Measurements from ENCODE around the gene PER1.
"Not testable (repeated sequence)": the region's sequence is repeated elsewhere in the genome, so short reads cannot be mapped to it uniquely, and the experiment has no call there.

Gene PER1

DNA sequence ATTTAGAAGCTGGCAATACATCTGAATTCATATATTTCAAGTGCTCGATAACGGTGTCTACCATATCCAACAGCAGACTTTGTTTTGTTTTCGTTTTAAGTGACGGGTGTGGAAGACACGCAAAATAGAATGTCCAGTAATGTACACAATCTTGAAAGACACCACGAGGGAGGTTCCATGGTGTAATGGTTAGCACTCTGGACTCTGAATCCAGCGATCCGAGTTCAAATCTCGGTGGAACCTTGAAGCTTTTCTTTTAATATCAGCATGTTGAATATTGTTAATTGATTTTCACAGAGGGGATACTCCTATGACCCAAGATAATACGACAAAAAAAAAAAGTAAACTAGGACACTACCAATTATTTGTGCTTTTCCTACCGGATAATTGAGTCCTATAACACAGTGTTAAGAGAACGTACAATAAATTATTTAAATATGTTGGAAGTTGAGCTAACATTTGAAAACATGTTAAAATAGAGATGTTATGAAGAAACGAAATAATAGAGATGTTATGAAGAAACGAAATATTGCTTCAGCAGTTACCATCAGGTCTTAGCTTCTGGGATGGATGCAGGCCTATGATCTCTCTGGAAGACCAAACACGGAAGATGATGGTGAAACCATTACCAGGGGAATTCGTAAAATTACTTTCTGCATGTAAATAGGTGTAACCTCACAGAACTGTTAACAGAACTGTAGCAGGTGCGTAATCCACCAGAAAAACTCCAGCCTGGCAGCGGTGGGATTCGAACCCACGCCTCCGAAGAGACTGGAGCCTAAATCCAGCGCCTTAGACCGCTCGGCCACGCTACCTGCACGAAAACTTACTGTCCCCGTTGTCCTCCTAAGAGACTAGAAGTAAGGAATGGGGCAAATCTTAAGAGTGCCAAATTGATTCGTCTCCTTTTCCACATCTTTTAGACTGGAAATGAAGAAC, 32.4 kb downstream of the PER1 start:
- DNase-seq (ENCODE audit: low spot score): no peak

GRCh38 chr17:8118769-8119580, 33.2 kb downstream of the PER1 start:
- DNase-seq (ENCODE audit: low spot score): peak; percentile 85

DNA sequence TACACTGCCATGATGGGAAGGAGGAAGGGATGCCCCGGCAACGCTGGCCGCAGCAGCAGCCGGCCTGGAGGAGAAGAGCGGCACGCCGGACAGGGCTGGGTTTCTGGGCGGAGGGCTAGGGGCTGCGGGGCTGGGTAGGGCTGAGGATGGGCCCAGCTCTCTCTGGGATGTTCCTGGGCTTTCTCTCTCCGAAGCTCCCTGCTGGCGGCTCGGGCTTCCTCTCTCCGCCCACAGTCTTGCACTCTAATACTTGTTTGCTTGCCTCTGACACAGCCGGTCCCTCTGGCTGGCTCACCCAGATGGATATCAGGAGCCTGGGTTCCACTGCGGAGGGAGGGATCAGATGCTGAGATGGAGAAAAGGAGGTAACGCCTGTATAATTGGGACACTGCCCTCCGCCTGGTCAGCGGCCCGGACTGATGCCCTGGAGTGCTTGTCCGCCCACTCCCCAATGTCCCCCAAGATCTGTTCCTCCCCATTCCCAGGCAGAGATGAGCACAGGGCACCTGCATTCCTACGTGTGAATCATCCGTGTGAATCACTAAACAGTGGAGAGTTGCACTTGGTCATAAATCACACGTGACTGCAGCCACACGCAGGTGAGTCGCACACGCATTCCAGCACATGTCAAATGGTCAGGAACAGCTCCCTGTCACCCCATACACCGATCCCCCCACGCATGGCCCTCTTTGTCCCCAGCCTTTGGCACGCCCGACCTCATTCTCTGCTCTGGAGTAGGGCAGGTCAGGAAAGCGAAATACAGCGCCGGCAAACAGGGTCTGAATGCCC, 34.0 kb downstream of the PER1 start, which contains the start of gene ALOXE3:
ALOXE3 (minus strand) TSS at position 535 of the 789 bp plus-strand sequence; CDS start at position 11, 524 bp downstream.
- peak; percentile 43 for DNase-seq (ENCODE audit: low spot score)

DNA sequence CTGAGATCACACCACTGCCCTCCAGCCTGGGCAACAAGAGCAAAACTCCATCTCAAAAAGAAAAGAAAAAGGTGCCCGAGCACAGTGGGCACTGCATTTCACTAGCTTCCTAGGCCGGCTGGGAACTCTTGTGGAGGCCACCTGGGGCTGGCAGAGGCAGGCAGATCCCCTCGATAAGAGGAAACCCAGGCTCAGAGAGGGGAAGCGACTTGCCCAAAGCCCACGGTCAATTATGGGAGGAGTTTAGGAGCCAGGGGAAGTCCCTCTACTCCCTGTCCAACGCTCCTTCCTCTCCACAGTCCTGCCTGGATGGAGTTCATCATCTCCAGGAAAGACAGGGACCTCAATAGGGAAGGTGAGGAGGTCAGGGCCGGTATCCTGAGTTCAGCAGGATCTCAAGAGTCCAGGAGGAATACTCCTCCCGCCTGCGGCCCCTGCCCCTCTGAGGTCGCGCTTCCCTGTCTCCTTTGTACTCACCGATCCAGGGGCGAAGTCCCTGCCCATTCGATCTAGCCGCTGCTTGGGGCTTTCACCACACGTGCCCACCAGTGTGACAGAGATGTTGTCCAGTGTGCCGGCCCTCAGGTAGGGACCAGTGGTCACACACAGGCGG, 34.7 kb downstream of the PER1 start:
- no peak for DNase-seq (ENCODE audit: low spot score)

- DNase-seq (ENCODE audit: low spot score): no peak
These were observed 35.4 kb downstream of the PER1 start for GRCh38 chr17:8116776-8117175.

DNA sequence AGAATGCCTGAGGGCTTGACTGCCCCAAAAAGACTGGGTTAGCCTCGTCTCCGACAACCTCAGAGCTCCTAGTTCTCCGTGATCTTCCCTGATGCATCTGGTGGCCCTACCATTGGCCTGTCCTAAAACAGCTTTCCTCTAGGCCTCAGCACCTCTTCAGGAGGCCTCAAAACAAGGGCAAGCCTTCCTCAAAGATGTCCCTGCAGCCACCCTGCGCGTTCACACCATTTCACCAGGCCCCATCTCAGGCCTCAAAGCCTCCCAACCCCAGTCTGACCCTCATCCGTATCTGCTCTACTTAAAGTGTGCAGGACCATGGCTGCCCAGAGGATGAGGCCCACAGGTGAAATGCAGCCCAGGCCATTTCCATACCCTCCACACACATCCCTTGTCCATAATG, 41.3 kb downstream of the PER1 start:
- no peak for DNase-seq (ENCODE audit: low spot score)

DNA sequence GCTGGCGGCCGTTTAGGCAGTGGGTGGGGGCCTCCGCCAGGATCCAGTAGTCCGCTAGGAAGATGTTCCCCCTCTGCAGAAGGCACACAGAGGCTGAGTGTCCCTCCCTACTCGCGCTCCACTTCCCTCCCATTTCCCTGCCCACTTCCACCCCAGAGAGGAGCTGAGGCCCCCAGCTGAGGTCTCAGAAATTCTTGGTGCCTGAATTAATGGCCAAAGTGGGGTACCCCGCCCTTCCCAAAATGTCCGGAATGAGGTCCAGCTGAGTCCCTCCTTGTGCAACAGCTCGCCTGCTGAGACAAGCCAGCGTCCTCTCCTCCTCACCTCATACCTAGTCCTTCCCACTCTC, 41.8 kb downstream of the PER1 start:
- DNase-seq (ENCODE audit: low spot score): no peak

DNA sequence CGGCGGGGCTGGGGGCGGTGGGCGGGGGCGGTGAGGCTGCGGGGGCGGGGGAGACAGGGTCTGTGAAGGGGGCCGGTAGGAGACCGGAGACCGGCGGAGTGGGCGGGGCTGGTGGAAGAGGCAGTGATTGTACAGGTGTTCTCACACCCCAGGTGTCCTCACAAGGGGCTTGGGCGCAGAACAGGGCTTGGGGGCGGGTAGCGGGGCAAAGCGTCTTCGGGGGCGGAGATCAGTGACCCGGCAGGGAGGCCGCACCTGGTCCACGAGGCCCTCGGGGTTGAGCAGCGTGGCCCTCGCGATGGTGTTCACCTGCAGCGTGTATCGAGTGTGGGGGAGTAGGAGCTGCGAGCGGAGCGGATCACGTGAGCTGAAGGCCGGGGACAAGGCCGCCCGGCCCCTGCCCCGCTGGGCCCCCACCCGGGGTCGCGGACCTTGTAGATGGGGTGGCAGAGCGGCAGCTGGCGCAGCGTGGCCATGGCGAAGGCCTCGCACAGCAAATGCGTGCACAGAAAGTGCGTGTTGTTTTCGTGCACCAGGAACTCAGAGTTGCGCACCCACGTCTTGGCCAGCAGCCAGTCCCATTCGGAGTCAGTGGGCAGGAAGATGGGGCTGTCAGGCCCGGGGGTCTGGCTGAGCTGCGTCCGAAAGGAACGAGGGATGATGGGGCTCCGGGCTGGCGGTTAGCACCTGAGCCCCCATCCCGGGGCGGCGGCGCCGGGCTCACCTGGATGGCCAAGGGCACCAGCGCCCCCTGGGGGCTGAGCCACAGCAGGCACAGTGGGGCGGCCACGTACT, 42.3 kb downstream of the PER1 start:
- DNase-seq (ENCODE audit: low spot score): peak; percentile 93

GRCh38 chr17:8108972-8109660, 43.1 kb downstream of the PER1 start:
- no peak for DNase-seq (ENCODE audit: low spot score)

DNA sequence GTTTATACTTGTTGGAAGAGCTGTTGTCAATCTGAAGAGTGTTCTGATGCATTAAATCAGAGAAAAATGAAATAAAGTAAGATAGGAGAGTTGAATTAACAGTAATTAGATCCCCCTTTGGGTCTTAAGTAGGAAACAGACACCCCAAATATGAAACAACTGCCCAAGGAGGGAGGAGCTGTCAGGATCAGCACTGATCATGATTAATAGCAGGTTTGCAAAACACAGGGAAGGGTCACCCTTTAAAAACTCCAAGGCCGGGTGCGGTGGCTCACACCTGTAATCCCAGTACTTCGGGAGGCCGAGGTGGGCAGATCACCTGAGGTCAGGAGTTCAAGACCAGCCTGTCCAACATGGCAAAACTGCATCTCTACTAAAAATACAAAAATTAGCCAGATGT, 45.2 kb downstream of the PER1 start:
- not testable (repeated sequence) for DNase-seq (ENCODE audit: low spot score)

- no peak for DNase-seq (ENCODE audit: low spot score)
These were observed 46.2 kb downstream of the PER1 start for GRCh38 chr17:8105957-8106398.

DNA sequence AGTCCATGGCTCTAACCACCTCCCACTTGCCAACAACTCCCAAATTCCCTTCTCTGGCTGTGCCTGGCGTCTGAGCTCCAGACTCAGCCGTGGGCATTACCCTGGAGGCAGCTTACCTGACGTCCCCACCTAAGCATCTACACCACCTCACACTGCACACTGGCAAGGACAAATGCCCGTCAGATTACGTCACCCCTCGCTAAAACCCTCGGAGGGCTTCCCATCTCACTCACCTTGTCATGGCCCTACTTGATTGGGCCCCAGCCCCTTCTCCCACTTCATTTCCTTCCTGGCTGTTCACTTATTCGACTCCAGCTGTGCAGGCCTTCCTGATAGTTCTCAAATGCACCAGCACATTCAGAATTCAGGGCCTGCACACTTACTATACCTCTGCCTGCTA, 47.3 kb downstream of the PER1 start:
- DNase-seq (ENCODE audit: low spot score): no peak

GRCh38 chr17:8103549-8103948, 48.7 kb downstream of the PER1 start:
- DNase-seq (ENCODE audit: low spot score): no peak

GRCh38 chr17:8101721-8102120, 50.5 kb downstream of the PER1 start:
- DNase-seq (ENCODE audit: low spot score): no peak

- DNase-seq (ENCODE audit: low spot score): no peak
These were observed 51.4 kb downstream of the PER1 start for GRCh38 chr17:8100763-8101162.

DNA sequence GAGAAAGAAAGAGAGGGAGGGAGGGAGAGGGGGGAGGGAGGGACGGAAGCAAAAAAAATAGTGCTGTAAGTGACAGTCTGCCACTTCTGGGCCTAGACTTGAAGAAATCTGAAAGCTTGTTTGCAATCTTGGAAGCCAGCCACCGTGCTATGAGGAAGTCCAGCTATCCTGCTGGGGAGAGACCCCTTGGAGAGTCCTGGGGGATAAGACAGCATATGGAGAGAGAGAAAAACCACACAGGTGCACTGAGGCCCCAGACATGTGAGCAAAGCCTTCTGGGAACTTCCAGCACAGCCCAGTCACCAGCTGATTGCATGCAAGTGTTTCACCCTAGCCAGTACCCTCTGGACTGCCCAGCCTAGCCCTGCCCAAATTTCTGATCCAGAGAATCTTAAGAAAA, 52.1 kb downstream of the PER1 start:
- no peak for DNase-seq (ENCODE audit: low spot score)

- no peak for DNase-seq (ENCODE audit: low spot score)
These were observed 55.7 kb downstream of the PER1 start for GRCh38 chr17:8096541-8096940.

DNA sequence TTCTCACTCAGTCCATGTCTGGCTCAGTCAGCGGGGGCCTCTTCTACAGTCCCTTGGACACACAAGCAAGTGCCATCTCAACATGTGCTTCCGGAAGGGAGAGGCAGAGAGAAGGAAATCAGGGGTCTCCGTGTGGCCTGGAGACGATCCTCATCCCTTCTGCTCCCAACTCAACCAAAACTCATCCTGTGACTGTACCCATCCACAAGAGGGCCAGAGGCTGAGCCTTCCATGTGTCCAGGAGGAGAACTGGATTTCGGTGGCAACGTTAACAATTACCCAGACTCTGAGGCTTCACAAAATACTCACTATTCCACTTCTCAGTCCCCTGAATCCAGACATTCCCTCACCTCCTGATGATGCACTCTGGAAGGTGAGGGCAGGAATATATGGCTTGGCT, 56.8 kb downstream of the PER1 start:
- DNase-seq (ENCODE audit: low spot score): no peak

GRCh38 chr17:8091033-8091687, 61.0 kb downstream of the PER1 start:
- no peak for DNase-seq (ENCODE audit: low spot score)
